Measurements from ENCODE around the gene SRP14.
"Not testable (repeated sequence)": the region's sequence is repeated elsewhere in the genome, so short reads cannot be mapped to it uniquely, and the experiment has no call there.

Gene SRP14

GRCh38 chr15:39996228-39996627 is 42.8 kb downstream of the SRP14 start:
- not testable (repeated sequence) for DNase-seq (ENCODE audit: insufficient read length, low spot score); FAIRE-seq

GRCh38 chr15:39992953-39993352 is 46.0 kb downstream of the SRP14 start:
- FAIRE-seq; DNase-seq (ENCODE audit: insufficient read length, low spot score): not testable (repeated sequence)

GRCh38 chr15:39990706-39991105 is 48.3 kb downstream of the SRP14 start:
- DNase-seq (ENCODE audit: insufficient read length, low spot score) (no peak), FAIRE-seq (no peak)

- FAIRE-seq = no peak
- no peak for DNase-seq (ENCODE audit: insufficient read length, low spot score)
These were observed 51.2 kb downstream of the SRP14 start for GRCh38 chr15:39987821-39988220.

Measured in GM19239 (cell line).